Activated CD8-positive, alpha-beta memory T cell treated with anti-CD3 and anti-CD28 coated beads for 1 hour (primary cell): ENCODE results near the gene MT1X.

Experiments
- DNase-seq, 2 donors: peaks; one replicate each; pipeline ENCODE4 v3.0.0-alpha.2; 2020; ENCODE audit warnings: low read depth in 1 of 2; ENCODE audit errors: extremely low read depth in 1 of 2

The MT1X gene

GRCh38 chr16:56681939-56682702 lies at the start of gene MT1X:
MT1X (plus strand) TSS chr16:56682470; CDS start chr16:56682541, 71 bp downstream.
- DNase-seq, result peak; percentile 66 to 83

- no peak for DNase-seq
Measured at GRCh38 chr16:56632848-56633365, 49.4 kb upstream of the MT1X start.

GRCh38 chr16:56633535-56633934 lies 48.7 kb upstream of the MT1X start:
- no peak for DNase-seq

GRCh38 chr16:56634715-56635440 lies 47.4 kb upstream of the MT1X start:
- no peak for DNase-seq

- no peak for DNase-seq
Measured at GRCh38 chr16:56635441-56635967, 46.8 kb upstream of the MT1X start.

- no peak for DNase-seq
Measured at GRCh38 chr16:56636616-56637413, 45.5 kb upstream of the MT1X start.

GRCh38 chr16:56637814-56638750 lies 44.2 kb upstream of the MT1X start, which contains the start of gene MT1A:
MT1A (plus strand) TSS chr16:56638666; CDS start chr16:56638739, 73 bp downstream.
- DNase-seq, result no peak

- DNase-seq, result no peak
Measured at GRCh38 chr16:56639045-56639444, 43.2 kb upstream of the MT1X start.

GRCh38 chr16:56640076-56640475 lies 42.2 kb upstream of the MT1X start:
- no peak for DNase-seq

GRCh38 chr16:56641166-56641565 lies 41.1 kb upstream of the MT1X start:
- no peak for DNase-seq

GRCh38 chr16:56643080-56643778 lies 39.0 kb upstream of the MT1X start:
- peak; percentile 42 to 57 for DNase-seq

- no peak for DNase-seq
Measured at GRCh38 chr16:56643833-56644232, 38.4 kb upstream of the MT1X start.

- no peak for DNase-seq
Measured at GRCh38 chr16:56645311-56645710, 37.0 kb upstream of the MT1X start.

GRCh38 chr16:56645838-56646237 lies 36.4 kb upstream of the MT1X start:
- no peak for DNase-seq

GRCh38 chr16:56647641-56648431 lies 34.4 kb upstream of the MT1X start:
- no peak for DNase-seq

GRCh38 chr16:56649271-56649670 lies 33.0 kb upstream of the MT1X start:
- DNase-seq, result no peak

- DNase-seq, result no peak
Measured at GRCh38 chr16:56649820-56650219, 32.5 kb upstream of the MT1X start.

GRCh38 chr16:56651586-56651985 lies 30.7 kb upstream of the MT1X start, which contains the start of gene MT1B:
MT1B (plus strand) TSS chr16:56651886; CDS start chr16:56651954, 68 bp downstream.
- no peak for DNase-seq
